ENCODE results near the gene BPIFB3.

BPIFB3 gene
- total RNA-seq, result 0 to 1.8 (median 0) reads per million in 17 experiments

- DNase-seq, result no peak
Measured at GRCh38 chr20:33053291-33054106, at the start of gene BPIFB3. Gene BPIFB3, plus strand, starts transcription at chr20:33053903. Its CDS starts 1,533 bp downstream, at chr20:33055436.

GRCh38 chr20:33004141-33004751 lies 49.5 kb upstream of the BPIFB3 start, which contains the start of gene SUN5:
Gene SUN5, minus strand, starts transcription at chr20:33004433. Its CDS starts 93 bp downstream, at chr20:33004340.
- DNase-seq, result no peak

DNA sequence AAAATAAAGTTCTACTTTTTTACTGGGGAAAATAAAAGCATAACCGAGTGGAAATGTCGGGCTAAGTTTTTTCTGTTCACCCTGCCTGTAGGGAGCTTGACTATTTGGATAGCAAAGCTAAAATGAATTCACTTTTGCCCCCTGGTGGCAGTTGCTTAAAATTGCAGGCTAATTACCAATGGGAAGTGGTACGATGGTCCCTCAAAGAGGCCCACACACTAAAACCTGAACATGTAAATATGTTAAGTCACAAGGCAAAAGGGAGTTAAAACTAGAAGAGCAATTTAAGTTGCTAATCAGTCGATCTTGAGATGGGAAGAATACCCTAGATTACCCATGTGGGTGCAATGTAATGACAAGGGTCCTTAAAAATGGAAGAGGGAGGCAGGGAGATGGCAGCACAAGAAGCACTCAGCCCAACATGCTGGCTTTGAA lies 48.6 kb upstream of the BPIFB3 start:
- DNase-seq, result peak; percentile 44 to 80 (median 64)

GRCh38 chr20:33005908-33006775 lies 47.6 kb upstream of the BPIFB3 start:
- no peak for DNase-seq

- no peak for DNase-seq
Measured at GRCh38 chr20:33006776-33007375, 46.8 kb upstream of the BPIFB3 start.

DNA sequence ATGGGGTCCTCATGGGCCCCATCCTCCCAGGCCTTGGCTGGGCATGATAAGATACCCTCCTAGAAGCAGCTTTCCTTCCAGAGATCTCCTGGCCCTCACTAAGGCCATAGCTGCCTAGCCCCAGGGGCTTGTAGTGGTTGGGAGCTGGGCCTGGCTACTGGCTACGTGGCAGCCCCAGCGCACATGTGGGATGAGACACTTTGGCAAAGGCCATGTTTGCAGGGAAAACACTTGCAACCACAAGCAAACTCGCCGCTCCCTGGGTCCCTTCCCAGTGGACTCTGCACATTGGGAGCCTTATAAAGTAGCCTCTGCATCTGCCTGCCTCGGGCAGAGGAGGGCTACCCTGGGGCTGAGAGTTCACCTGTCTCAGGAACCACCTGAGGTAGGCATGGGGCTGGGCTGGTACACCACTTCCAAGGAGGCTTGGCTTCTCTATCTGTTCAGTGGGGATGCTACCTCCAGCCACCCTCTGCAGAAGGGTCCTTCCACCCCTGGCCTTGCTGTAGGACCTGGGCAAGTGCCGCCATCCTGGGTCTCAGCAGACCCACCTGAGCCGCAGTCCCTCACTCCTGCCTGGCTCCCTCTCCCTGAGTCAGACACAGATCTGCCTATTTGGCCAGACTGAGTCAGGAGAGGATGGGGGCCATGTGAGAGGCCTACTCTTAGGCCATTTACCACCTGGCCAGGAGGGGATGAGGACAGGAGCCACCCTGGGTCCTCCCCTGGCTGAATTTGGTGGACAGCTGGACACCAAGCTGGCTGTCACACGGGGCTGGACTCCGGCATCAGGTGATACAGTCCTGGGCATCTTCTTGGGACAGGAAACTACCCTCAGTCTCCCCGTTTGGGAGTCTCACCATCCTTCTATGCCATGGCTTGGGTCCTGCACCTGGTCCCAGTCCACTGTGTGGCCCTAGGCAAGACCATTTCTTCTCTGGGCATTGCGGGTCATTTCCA lies 46.0 kb upstream of the BPIFB3 start, which contains the start of gene BPIFB2:
BPIFB2 (plus strand) TSS at position 329 of the 960 bp plus-strand sequence. CDS start 871 bp downstream, outside the sequence.
- no peak for DNase-seq

- no peak for DNase-seq
Measured at GRCh38 chr20:33008336-33009213, 45.1 kb upstream of the BPIFB3 start.

DNA sequence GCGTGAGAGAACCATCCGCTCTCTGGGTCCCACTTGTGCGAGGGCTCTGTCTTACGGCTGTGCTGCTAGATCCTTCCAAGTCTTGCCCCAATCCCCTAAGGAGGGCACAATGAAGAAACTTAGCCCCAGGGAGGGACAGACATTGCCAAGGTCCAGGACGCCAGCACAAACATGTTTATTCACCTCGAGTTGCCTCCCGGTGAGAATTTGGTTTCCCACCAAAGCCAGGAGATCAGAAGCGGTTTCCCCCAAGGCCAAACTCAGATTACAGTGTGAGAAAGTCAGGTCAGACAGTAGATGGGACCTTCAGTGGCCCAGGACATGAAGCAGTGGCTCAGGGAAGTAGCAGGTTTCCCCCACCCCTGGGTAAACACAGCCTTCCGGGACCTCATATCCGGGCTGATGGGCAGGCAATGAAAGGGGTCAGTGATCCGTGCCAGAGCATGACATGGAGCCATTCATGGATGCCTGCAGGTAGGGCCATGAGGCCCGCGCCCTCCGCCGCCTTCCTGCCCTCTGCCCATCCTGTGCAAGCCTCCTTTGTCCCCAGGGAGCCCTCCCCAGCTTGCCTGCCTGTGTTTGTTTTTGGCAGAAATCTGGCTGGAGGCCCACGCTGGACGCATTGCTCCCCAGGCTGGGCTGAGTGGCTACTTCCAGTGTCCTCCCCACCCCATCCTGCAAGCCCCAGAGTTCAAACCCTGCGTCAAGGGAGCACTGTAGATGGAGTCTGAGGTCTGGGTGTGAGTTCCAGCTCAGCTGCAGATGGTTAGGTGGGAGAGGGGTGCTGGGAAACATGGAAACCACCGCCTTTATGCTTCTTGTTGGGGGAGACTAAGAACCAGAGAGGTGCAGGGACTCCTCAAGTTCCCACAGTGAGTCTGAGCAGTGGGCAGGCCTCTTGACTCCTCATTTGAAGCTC lies 44.2 kb upstream of the BPIFB3 start:
- DNase-seq, result no peak

- DNase-seq, result no peak
Measured at GRCh38 chr20:33010133-33010504, 43.6 kb upstream of the BPIFB3 start.

GRCh38 chr20:33010674-33011449 lies 42.8 kb upstream of the BPIFB3 start:
- DNase-seq, result no peak

GRCh38 chr20:33012327-33013189 lies 41.1 kb upstream of the BPIFB3 start:
- DNase-seq, result no peak

- DNase-seq, result no peak
Measured at GRCh38 chr20:33013701-33014326, 39.9 kb upstream of the BPIFB3 start.

DNA sequence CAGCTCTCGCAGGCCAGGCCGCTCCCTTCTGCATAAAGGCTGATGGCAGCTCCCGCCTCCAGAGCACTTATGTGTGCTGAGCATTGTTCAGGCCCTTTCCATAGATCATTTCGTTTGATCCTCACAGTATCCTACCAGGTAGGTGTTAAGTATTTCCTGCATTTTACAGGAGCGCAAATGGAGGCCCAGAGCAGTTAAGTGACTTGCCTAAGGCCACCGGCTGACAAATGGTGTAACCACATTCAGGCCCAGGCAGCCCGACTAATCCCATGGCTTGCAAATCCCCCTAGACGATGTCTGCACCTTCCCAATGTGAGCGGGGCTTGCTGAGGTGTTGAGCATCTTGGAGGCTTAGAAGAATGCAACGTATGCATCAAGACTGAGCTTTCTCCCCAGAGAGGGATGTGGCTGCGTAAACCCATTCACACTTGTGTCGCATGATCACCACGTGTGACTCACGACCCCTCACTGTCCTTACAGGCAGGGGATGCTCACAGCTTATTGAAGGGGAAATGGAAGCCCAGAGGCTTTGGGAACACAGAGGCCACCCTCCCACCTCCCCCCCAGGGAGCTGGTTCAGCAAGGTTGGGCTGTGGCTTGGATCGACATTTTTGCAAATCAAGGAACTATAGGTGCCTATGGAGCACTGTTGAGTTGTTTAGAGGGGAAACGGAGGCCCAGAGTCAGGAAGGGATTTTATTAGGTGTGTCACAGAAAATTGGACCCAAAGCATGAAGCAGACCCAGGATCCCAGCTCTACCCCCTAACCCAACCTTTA lies 39.2 kb upstream of the BPIFB3 start:
- DNase-seq, result no peak

- DNase-seq, result no peak
Measured at GRCh38 chr20:33015114-33015484, 38.6 kb upstream of the BPIFB3 start.

DNA sequence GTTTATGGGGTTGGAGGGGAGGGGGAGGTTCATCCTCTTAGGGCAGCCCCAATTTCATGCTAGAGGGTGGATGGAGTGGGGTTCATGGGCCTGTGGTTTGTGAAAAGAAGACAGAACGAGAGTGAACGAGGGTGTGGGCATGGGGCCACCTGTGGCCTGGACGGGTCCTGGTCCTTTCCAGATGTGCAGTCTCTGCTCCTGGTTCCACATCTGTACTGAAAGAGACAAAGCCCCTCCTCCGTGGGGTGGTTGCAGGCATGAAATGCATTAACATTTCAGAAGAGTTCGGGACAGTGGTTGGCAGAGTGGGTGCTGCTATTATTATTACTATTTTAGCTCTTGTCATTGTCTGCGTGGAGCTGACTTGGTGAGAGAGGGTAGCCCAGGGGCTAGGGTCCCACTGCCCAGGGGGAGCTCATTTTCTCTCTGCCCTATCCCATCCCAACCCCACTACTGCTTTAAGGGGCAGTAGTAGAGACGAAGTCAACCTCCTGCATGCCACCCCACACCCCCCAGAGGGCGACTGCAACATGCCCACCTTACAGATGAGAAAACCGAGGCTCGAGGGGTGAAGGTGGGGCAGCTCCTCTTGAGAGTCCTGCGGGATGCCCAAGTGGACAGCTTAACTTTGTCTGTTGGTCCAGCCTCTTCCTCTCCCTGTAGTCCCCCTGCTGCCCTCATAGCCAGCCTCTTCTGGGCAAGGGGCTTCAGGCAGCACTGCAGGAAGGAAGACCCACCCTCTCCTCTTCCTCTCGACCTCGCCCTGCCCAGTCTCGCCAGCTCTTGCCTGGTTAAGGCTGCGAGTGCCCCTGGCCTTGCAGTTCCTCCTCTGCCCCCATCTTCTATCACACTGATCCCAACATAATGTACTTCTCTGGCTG lies 37.8 kb upstream of the BPIFB3 start:
- no peak for DNase-seq

Measured in suppressor macrophage (primary cell).